HG02678 (cell line): ENCODE measurements around the gene RAP2A.

Source experiments
- ATAC-seq: cut with Tn5 transposase; IDR thresholded peaks from one replicate; pipeline ENCODE4 v1.9.1; 2021; ENCODE audit warnings: mild to moderate bottlenecking, moderate library complexity; ENCODE audit not compliant: unreplicated experiment

Gene RAP2A

DNA sequence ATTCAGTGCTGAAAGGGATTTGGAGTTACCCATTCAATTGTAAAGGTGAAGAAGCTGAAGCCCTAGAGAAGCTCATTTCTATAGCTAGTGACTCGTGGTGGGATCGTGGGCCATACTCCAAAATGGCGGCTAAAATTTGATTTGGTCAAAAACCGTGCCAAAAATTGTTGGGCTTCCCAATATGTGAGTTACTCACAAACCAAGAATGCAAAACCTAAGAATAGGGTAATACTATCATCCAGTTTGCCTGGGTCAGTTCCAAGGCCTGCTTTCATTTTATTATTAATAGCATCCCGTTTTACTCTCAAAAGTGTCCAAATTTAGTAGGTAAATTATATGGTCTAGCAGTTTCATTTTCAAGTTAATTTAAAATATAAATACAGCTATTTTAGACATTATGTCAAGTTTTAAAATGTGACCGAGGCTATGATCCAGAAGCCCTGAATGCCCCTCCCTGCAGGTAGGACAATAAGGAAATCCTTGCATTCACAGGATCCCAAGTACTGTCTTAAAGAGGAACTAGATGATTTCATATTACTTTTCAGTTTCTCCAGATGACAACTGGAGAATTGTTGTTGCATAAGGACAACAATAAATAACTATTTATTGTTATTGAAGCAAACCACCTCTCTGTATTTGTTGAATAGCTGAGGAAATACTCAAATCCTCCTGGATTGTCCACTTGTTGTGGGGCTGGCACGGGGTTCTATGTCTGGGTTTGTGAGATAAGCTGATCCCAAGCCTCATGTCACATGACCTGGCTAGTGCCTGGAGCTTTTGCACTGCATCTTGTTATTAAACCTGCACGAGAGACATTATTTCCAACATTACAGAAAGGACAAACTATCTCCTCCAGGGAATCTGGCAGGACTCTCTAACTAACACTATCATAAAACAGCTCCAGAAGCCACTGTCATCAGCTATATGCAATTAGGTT lies 11.6 kb upstream of the RAP2A start:
- ATAC-seq: no peak

DNA sequence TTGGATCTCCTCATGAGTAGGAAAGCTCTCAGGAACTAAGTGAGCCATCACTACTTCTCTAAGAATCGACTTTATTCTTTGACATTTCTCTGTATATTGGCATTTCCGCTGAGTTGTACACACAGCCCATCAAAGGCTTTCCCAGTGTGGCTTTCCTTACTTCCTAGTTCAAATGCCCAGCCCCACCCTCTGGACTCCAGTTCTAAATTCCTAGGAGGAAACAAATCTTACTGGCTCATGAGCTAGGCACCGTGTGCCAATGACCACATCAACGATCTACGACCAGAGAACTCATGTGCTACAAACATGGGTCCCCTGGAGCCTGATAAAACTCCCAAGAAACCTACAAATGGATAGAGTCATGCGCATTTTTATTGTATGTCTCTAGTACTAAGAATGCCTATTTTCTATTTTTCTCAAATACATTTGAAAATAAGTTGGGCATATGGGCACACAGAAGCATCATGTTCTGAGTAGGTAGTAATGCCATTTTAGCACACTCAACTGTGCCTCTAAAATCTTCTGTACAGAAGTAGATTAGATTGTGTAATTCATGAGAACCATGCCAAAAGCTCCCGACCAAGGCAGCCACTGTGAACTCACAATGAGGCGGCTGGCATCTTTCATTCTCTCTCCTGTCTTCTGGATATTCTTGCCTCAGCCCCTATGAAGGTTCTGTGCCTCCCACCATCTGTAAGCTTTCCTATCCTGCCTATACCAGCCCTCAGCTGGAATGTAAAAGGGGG lies 10.5 kb upstream of the RAP2A start:
- no peak for ATAC-seq

DNA sequence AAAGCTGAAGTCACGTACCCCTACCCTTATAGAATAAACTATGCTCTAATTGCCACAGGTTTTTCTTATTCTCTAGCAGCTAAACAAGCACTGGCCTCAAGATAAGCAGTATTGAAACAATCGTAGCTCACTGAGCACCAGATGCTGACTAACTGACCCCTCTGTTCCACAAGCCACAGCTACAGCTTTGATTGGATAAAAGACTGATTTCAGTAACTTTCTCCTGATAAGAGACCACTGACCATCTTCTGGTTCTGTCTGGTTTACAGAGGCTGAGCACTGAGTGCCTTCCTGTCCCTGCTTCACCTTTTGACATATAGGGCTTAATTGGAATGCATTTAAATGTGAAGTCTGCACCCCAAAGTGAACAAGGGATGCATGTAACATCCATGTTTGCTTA lies 8.4 kb upstream of the RAP2A start:
- no peak for ATAC-seq

DNA sequence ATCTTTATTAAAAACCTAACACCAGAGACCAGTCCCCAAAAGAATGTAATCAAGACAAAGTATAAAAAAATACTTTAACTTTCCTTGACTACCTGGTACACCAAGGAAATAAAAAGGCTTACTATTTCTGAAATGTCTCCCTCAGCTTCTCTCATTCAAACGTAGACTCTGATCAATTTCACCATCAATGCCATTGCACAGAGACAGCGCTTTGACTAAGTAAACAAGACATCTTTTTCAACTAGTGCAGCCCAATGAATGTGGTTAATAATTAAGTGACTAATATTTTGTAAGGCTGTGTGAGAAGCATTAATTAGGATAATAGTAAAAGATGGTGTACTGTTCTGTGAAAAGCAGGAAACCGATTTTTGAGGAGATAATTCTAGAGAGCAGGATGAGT lies 7.3 kb upstream of the RAP2A start:
- ATAC-seq: no peak

DNA sequence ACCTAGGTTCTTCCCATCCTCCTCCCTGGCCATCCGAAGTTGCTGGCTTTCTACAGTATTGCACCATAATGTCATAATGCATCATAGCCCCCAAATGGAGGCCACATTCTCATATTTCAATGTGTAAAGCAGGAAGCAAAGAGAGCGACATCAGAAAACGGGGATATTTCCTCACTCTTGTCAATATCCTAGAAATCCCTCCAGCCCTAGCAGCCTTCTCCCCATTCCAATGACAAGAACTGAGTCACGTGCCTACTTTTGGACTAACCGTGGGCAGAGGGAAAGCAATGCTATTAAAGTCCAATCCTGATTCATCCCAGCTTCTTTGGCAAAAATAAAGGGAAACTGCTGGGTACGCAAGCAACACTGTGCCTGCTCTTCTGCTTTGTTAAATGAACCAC lies 4.3 kb upstream of the RAP2A start:
- ATAC-seq: no peak

DNA sequence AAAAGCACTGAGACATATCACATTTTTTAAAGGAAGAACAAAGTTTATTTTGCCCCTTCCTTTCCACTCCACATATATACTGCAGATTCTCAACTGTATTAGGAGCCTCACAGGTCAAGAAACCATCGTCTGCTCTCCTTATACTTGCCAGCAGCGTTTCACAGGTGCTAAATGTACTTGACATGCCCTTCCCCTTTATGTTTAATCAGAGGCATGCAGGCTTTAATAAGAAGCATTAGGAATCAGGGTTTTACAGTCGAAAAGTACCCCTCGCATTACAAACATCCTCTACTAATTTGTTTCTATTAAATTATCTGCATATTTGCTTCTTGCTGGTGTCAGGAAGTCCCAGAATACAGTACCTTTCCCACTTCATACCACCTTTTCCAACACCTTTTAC lies 3.7 kb upstream of the RAP2A start:
- ATAC-seq: no peak

DNA sequence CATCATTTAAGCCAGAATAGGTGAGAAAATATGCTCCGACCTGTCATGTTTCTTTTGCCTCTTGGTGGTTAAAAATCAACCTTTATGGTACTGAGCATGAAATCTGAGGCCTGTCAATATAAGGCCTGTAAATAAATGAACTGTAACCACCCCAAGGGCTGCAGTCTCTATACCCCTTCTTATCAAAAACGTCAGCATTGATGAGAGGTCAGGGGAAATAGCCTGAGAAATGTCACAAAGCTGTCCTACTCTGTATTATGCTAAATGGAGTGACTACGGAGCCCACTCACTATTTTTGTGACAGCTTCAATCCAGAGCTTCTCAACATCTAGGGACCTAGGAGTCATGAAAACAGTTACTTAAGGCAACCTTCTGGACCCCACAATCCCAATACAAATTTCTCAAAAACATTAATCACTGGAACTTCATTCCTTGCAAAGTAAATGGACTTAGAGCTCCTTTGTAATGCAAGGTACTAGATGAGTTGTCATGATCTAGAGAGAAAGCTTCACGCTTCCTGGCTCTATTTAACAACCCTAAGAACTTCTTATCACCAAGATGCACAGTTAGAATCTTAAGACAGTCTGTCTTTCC lies 2.7 kb upstream of the RAP2A start:
- no peak for ATAC-seq

DNA sequence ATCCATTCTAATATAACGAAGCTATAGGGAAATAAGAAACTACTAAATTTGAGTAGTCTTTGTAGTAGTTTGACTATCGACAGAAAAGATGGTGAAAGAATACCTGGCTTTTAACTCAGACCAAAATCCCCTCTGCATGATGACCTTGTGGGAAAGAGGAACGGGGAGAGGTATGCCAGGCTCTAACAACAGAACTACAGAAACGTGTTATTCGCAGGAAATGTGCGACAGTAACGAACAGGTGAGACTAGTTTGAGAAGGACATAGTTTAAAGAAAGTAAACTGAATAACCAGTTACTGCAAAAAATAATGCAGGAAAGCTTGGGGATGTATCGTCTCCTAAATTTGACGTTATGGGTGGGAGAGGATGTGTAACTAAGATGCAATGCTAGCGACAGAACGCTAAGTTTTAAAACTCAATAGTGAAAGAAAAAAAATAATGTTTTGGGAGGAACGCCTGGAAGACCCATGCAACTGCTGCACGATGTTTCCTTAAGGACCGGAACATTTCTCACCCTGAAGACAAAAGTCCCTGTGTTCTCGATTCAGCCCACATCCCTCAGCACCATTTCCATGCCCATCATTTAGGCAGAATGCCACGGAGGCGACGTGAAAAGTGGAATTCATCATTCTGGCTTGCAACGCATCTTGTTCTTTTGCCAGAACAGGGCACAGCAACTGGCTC lies 1.6 kb upstream of the RAP2A start:
- no peak for ATAC-seq

DNA sequence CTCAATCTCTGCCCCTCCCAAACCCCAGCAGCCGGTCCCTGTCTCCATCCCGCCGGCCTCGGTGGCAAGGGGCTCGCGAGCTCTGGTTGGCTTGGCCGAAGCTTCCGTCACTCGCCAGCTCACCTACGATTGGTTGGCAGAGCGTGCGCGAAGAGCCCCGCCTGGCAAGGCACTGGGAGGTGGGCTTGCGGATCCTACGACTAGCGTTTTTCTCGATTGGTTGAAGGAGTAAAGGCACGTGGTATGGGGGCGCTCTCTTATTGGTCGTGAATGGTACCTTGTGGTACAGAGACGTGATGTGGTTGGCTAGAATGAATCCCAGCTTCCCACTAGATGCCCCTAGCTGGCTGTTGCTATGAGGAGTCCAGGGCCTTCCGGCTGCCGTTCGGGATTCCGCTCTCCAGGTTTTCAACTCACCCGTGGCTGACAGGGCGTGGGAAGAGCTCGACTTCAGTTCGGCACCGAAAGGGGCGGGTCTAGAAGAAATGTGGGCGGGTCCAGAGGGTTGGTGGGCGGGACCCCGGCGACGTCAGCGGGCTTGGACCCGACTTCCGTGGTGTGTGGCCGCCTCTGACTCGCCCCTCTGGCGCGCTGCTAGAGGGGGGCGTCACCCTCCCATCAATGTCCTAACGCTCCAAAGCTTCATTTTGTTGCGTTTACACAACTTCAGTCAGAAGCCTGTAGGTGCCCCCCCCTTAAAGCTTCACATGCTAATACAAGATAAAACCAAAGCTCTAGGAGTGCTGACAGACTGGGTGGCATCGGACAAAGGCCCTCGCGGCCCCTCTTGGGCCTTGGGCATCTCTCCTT lies 847 bp upstream of the RAP2A start:
- peak; percentile 76 for ATAC-seq

DNA sequence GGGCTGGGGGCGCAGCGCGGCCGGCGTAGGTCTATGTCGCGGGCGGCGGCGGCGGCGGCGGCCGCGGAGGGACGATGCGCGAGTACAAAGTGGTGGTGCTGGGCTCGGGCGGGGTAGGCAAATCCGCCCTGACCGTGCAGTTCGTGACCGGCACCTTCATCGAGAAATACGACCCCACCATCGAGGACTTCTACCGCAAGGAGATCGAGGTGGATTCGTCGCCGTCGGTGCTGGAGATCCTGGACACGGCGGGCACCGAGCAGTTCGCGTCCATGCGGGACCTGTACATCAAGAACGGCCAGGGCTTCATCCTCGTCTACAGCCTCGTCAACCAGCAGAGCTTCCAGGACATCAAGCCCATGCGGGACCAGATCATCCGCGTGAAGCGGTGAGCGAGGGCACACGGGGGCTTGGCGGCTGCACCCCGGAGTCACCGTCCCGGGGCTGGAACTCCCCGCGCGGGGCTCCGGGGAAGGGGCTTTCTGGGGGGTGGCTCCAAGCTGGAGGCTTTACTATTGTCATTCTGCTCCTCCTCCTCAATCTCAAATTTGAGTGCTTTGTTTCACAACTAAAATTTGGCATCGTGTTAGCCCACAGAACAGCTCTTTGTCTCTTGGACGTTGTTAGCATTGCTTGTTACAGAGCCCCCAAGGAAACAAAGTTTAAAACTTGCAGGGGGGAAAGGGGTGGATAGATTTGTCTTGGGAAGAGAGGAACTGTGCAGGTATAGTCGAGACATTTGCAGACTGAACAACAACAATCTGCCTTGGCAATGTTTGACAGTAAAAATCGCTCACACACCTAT lies 630 bp downstream of the RAP2A start:
- ATAC-seq: peak; percentile 2

DNA sequence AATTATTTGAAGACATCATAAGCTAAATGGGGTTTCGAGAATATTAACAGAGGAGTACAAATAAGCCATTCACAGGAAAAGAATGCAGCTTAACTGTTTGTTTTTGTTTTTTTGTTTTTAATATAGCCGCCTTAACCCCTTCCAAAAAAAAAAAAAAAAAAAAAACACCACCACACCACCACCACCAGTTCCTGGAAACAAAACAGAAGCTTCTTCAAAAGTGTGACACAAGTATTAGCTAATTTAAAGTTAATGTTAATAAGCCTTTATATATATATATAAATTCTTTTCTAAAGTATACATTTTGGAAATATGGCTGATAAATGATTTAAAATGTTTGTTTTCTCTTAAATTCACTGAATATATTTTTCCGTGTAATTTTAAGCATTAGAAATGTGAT lies 1.4 kb downstream of the RAP2A start:
- ATAC-seq: no peak

DNA sequence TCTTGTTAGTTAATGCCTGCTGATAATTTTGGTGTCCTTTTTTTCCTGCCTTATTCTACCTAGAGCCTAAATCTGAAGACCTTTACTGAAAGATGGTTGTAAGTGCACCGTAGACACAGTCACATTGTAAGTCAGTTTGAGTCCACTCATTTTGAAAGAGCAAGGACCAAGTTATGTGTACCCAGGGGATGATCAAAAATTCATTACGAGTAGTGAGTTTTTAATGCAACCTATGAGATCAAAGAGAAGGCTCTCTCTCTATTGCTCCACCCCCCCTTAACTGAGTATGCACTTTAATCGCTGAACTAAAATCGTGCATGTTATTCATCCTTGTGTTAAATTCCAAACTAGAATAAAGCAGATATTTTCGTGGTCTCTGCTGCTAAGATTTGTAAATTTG lies 1.8 kb downstream of the RAP2A start:
- no peak for ATAC-seq

DNA sequence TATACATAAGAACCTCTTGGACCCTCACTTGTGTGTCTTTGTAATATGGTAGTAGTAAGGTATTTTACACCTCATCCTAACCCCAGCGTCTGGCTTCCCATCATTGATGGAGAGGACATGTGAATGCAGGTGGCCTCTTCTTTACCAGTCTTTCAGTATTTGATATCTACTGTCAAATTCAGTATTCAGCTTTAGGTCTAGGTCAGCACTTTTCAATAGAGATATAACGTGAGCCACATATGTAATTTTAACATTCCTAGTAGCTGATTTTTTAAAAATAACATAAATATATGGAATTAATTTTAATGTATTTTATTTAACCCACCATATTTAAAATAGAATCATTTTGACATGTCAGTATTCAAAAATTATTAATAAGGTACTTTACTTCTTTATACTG lies 2.9 kb downstream of the RAP2A start:
- no peak for ATAC-seq

DNA sequence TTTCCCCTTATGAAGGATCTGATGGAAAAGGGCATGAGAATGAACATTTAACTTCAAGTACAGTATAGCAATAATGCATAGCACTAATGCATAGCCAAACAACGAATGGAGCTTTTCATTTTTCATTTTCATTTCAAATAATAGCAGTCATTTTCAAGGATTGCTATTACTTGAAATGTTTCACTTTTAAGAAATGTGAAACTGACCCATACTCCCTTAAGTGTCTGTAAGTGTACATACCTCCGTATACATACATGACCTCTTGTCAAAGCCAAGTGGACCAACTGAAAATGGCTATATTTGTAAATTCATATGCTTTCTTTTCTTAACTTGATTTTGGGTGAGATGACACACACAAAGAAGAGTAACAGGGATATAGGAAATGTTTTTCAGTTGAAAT lies 3.8 kb downstream of the RAP2A start:
- ATAC-seq: no peak

DNA sequence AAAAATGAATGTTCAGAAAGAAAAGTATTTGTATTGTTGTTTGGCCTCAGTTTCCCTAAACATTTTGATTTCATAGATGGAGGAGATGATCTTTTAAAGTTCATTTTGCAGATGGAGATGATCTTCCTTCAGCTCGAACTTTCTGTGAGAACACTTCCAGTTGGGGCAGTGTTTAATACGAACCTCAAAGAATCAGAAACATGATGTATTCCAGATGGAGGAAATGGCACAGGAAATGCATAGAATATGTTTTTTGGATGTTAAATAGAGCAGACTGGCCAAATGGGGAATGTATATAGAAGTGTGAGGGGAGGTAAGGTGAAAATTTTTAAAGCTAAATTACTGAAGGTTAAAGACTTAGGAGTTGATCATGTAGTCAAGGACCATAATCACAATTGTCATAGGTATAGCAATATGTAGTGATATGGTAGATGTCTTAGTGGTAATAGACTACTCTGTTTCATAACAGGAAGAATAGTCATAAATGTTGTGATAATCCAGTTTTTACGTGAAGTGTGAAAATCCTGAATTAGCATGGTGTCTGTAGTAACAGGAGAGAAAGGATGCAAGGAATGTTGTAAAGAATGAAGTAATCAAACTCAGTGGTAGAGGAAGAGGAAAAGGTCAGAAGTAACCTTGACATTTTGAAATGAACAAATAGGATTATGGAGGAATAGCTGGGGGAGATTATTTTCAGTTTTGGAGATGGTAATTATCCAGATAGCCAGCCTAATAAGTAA lies 5.1 kb downstream of the RAP2A start:
- no peak for ATAC-seq

DNA sequence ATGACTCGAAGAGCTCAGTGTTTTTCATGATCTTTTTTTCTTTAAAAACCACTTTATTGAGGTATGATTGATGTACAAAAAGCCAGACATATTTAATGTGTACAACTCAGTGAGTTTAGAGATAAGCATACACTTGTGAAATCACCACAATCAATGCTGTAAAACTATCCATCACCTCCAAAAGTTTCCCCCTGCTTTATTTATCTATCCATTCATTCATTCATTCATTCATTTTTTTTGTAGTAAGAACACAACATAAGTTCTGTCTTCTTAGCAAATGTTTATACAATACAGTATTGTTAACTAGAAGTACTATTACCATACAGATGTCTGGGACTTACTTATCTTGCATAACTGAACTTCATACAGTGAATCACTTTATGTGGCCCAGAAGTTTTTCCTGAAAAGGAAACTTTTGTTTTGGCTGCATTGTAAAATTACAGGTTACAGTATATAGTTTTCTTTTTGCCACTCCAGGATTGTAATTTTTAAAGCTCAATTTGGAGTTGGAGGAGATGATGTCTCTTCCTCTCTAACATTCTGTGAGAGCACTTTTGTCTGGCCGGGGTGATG lies 6.7 kb downstream of the RAP2A start:
- no peak for ATAC-seq

DNA sequence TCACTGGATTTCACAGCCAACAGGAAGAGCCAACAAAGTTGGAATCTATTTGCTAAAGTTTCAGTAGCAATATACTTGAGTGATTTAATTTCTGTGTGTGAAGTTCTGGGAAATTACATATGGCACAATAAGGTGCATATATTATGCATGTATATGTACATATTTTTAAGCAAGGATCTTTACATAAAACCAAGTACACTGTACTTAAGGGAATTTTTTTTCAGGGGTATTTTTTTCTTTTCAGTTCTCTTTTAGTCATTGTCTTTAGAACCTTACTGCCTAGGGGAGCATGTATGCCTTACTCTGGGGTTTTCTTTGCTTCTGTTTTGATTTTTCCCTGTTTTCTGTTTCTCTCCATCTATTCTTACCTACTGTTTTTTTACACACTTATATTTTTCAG lies 7.4 kb downstream of the RAP2A start:
- ATAC-seq: peak; percentile 73

DNA sequence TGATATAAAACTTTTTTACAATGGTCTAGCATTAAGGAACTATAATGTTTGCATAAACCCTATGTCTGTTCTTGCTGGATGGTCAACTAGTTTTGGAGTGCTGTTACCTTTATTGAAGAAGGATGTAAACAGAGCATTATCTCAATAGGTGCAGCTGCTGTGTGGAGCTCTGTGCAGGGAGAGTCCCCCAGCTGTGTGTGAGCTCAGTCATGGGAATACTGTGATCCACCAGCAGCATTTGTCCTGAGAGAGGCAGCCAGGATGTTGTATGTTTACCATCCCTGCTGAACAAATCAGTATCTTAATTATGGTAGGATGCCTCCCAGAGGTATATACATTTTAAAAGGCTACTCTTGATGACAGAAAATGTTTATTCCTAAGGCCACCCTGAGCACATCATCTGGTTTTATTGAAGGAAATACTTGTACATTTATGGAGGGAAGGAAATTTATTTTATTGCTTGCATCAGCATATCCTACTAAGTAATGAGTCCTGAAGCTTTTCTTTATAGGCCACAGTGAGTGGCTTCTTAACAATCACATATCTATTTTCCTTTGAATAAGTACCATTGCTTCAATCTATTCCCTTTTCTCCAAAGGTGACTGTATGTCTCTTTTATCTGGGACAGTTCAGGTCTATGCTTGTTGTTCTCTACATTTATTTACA lies 11.7 kb downstream of the RAP2A start:
- no peak for ATAC-seq
